ENCODE measurements around the gene COQ5.

COQ5 gene

DNA sequence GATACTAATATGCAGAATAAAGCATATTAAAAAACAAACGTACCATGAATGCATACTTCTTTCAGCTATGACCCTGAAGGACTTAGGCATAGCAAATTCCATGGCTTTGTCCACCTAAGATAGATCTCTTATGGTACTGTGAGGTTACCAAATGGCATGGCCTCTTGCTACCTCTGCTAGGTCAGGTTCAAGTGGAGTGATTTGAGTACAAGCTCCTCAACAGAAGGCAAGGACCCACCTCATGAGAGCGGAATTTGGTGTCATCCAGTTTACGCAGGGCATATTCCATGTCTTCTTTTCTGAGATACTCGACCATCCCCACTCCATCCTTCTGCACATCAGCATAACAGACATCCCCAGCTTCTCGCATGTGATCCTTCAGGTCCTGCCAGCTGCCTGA, 65.2 kb downstream of the COQ5 start:
- no peak for FAIRE-seq

DNA sequence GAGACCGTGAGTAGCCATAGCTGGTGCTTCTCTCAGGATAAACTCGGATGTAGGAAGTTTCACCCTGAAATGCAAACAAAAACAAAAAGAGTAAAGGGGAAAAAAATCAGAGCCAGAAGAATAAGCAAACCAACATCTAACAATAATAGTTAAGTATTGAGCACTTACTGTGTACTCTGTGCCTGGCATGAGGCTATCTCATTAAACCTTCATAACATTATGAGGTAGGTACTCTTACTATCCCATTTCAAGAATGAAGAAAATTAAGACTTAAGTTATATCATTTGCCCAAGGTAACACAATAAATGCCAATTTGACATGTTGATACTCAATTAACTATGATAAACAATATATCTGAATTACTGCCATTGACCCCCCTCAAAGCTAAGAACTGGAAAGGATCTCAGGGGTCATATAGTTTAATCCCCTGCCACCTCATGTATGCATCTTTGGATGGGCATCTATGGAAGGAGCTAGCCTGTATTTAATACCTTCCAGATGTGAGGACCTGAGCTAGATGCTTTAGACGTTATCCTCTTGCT, 66.8 kb downstream of the COQ5 start:
- TF ChIP-seq, protein P1, sequence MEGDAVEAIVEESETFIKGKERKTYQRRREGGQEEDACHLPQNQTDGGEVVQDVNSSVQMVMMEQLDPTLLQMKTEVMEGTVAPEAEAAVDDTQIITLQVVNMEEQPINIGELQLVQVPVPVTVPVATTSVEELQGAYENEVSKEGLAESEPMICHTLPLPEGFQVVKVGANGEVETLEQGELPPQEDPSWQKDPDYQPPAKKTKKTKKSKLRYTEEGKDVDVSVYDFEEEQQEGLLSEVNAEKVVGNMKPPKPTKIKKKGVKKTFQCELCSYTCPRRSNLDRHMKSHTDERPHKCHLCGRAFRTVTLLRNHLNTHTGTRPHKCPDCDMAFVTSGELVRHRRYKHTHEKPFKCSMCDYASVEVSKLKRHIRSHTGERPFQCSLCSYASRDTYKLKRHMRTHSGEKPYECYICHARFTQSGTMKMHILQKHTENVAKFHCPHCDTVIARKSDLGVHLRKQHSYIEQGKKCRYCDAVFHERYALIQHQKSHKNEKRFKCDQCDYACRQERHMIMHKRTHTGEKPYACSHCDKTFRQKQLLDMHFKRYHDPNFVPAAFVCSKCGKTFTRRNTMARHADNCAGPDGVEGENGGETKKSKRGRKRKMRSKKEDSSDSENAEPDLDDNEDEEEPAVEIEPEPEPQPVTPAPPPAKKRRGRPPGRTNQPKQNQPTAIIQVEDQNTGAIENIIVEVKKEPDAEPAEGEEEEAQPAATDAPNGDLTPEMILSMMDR (IDR thresholded peaks at IDR 0.05; ENCODE audit: insufficient read depth, missing control alignments): no peak
- DNase-seq (ENCODE audit: insufficient read length, low spot score): no peak
- no peak for FAIRE-seq

More for the DNA sequence above, 65.2 kb downstream of the COQ5 start:
- TF ChIP-seq, protein P1 (IDR thresholded peaks at IDR 0.05; ENCODE audit: insufficient read depth, missing control alignments): no peak
- no peak for DNase-seq (ENCODE audit: insufficient read length, low spot score)

DNA sequence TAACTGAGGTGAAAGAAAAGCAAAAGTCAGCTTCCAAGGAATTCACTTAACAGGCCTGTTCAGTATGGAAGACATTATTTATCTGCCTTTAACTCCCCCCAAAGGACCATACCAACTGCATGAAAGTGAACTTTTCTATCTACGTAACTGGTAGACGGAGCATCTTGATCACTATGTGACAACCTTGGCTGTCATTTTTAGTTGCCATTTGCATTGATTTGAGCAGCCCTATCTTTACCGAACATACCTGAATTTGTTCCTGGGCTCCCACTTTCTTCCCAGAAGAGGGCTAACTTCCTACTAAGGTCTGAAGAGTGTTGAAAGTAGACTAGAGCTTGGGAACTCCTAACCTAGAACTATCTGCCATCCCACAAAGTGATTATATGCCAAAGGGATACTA, 68.8 kb downstream of the COQ5 start:
- TF ChIP-seq, protein P1 (IDR thresholded peaks at IDR 0.05; ENCODE audit: insufficient read depth, missing control alignments): no peak
- no peak for DNase-seq (ENCODE audit: insufficient read length, low spot score)
- no peak for FAIRE-seq

DNA sequence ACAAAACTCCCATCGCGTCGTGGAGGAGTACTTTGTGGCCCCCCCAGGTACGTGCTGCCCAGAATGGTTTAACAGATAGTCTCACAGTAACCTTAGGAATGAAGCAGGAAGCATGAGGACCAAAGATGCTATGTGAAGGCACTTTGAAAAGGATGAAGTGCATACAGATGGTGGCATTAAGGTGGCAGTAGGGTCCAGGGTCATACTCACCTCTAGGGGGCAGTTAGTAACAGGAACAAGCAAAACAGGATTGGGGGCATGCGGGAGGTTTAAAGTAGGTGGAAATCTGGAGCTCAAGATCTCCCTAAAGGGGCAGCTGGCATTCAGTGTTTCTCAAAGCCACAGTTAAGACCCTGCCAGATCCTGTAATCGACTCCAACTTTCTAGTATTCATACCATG, 71.8 kb downstream of the COQ5 start:
- DNase-seq (ENCODE audit: insufficient read length, low spot score): no peak
- no peak for FAIRE-seq

DNA sequence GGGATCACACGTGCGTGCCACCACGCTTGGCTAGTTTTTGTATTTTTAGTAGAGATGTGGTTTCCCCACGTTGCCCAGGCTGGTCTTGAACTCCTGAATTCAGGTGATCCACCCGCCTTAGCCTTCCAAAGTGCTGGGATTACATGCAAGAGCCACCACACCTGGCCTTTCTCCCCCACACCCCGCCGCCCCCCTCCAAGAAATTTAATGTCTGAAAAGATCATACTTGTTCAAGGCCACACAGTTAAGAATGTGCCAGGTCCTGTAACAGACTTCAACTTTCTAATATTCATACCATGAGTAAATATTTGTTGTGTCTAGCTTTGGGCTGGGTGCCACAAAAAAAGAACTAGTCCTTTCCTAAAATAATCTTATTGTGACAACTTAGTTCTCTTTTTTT, 73.7 kb downstream of the COQ5 start:
- no peak for FAIRE-seq
- TF ChIP-seq, protein P1 (IDR thresholded peaks at IDR 0.05; ENCODE audit: insufficient read depth, missing control alignments): no peak

More for the DNA sequence above, 71.8 kb downstream of the COQ5 start:
- TF ChIP-seq, protein P1 (IDR thresholded peaks at IDR 0.05; ENCODE audit: insufficient read depth, missing control alignments): peak; percentile 36

DNA sequence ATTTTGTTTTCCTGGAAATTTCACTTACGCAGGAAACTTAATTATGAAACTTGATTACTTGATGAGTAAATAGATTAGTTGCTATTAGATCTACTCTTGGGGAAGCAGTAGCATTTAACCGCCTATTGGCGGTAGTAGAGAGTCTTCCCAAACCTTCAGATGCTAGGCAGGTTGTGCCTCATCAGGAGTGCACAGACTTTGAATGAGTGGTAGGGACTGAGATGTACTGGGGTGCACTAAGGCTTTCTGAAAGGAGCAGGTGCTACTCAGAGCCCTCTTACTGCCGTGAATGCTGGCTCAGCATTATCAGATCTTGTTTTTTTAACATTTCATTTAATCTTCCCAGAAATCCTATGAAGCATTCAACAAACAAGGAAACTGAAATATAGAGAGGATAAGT, 75.0 kb downstream of the COQ5 start:
- TF ChIP-seq, protein P1 (IDR thresholded peaks at IDR 0.05; ENCODE audit: insufficient read depth, missing control alignments): peak; percentile 51
- DNase-seq (ENCODE audit: insufficient read length, low spot score) (peak; percentile 45), FAIRE-seq (no peak)

More for the DNA sequence above, 73.7 kb downstream of the COQ5 start:
- DNase-seq (ENCODE audit: insufficient read length, low spot score): no peak

Measured in D721Med (cell line).